UCSD-AML1 (cell line): ENCODE measurements around the gene AOPEP.

Experiments
- DNase-seq: peaks from one replicate; lab custom pipeline; 2025; ENCODE audit not compliant: unreplicated experiment; lab: John Stamatoyannopoulos, UW

Gene AOPEP

GRCh38 chr9:94786586-94786985 lies 60.1 kb downstream of the AOPEP start:
- DNase-seq = no peak

DNA sequence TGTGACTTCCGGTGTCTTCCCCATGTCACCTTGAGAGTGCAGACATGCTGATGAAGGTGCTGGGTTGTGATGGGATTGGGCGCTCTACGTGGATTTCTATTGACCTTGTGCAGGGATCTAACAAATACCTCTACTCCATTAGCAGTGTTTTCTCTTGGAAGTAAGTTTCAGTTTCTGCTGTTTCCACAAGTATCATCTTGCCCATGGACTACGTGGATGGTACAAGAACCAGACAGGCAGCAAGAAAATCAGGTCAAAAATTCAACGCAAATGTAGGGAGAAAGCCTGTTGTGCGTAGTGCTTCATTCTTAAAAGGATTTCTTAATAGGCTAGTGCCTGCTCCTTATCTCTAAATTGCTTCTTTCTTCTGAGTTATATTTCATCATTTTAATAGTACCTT lies 60.8 kb downstream of the AOPEP start:
- no peak for DNase-seq

DNA sequence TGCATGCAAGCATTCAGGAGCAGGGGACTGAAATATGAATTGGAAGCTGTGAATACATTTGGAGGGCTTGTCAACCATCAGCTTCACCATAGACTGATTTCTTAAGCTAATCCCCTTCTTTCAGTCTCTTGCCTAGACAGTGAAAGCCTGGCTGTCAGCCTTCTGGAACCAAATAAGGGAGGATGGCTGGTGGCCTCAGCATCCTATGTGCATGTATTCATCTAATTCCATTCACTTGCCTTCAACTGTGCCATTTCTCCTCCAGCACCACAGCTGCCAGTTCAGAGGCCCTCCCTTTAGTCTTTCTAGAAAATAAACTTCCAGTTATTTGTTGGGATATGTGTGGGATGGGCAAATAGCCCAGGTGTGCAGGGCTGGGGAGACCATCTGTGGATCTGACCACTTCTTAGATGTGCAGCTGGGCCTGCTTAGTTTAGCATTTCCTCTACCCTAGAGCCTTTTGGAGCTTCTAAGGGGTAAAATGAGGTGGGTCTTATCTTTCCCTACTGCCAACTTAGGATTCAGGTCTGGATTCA lies 62.1 kb downstream of the AOPEP start:
- DNase-seq = no peak

DNA sequence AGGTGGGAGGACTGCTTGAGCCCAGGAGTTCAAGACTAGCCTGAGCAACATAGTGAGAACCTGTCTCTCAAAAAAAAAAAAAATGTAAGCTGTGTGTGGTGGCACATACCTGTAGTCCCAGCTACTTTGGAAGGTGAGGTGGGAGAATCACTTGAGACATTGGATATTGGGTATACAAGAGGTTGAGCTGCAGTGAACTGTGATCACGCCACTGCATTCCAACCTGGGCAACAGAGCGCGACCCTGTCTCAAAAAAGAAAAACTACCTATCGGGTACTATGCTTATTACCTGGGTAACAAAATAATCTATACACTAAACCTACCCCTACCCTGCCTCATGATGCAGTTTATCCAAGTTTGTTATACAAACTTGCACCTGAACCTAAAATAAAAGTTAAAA lies 64.9 kb downstream of the AOPEP start:
- DNase-seq = no peak

GRCh38 chr9:94792511-94792910 lies 66.0 kb downstream of the AOPEP start:
- DNase-seq = no peak

DNA sequence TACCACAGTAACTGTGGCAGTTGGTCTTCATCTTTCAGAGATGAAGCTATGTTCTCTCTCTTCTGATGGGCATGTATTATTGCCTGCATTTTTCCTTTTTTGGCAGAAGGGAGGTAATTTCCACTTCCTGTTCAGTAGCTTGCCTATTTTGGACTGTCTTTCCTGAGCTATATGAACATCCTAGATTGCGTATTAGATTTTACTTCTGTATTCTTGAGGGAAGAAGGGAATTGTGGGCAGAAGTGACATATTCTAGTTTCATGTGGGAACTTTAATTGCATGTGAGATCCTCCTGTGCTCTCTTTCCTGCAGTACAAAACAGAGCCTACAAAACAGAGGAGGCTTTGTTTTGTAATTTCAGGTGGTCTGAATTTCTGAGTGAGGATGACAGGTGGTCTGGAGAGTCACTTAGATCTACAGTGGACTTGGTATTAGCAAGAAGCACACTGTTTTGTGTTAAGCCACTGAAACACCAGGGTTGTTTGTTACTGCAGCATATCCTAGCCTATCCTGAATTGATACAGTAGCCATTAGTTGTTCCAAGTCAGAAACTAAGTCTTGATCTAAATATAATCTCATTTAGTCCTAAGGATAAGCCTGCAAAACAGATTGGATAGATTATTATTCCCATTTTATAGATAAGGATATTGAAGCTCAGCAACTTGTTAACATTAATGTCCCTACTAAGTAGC lies 68.1 kb downstream of the AOPEP start:
- no peak for DNase-seq

- DNase-seq = no peak
Observed at GRCh38 chr9:94796687-94797086, 70.2 kb downstream of the AOPEP start.

- DNase-seq = no peak
Observed at GRCh38 chr9:94798201-94798600, 71.7 kb downstream of the AOPEP start.

GRCh38 chr9:94798708-94799107 lies 72.2 kb downstream of the AOPEP start:
- no peak for DNase-seq

DNA sequence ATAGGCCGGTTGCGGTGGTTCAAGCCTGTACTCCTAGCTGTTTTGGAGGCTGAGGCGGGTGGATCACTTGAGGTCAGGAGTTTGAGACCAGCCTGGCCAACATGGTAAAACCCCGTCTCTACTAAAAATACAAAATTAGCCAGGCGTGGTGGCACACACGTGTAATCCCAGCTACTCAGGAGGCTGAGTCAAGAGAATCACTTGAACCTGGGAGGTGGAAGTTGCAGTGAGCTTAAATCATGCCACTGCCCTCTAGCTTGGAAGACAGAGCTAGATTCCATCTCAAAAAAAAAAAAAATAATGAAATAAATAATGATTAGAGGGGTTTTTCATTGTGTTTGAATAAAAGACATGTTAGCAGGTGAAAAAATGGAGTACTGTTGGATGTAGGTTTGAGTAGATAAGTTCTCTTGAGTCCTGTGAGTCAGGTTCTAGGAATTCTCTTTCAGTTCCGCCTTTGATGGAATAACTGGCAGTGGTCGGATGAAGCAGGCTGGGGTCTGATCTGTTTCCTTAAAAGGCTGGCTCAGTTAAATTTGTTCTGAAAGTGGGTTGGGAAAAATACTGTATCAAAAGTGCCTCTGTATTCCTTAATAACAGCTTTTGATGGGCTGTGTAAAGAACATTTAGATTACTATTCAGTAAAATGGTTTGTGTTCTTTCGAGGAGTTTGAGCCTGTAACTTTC lies 73.2 kb downstream of the AOPEP start:
- DNase-seq = no peak

- no peak for DNase-seq
Observed at GRCh38 chr9:94800424-94801117, 74.1 kb downstream of the AOPEP start.

GRCh38 chr9:94801234-94801633 lies 74.7 kb downstream of the AOPEP start:
- DNase-seq = no peak

DNA sequence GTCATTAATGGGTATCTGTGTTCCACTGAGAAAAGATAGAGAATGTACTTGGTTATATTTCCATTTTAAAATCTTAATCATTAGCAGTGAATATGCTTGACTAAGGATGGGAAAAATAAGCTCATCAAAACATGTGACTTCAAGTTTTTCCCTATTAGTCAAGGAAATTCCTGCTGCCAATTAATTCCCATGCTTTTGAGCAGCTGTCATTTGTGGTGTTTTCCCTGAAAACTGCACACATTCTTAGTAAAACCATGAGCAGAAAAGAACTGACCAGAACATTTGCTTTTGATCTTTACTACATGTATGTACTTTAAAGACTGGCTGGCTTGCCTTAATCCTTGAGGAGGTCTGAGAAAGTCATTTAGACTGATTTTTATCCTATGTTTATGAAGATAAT lies 75.2 kb downstream of the AOPEP start:
- no peak for DNase-seq

DNA sequence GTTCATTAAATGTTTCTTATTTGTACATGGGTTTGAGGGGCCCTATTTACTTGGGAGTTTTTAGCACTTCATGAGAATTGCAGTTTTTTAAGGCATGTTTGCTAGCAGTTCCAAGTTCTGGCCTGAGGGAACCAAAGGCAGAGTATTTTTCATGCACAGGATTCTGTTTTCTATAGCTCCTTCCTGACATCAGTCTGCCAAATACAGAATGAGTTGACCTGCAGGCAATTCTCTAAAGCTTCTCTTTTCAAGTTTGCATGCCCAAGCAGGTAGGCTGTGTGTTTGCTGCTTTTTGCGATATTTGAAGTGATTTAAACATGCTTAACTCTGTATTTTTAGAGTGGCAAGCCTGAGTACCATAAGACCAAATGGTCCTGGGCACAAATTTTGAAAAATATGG lies 75.8 kb downstream of the AOPEP start:
- DNase-seq = no peak

DNA sequence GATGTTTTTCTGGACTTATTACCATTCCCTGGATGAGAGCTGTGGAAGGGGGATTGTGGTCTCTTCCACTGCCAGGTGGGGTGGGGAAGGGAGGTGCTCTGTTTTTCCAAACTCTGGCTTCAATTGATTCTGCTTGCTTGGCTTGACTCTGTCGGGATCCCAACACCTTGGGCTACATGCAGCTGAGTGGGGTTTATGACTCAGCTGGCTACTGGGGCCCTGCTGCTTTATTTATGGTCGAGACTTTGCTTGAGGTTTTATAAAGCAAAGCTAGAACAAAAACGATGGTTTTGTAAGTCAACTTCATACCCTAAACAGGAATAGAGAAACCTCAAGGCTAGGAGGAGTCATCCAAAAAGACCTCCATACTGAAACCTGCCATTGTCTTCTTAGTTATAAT lies 76.3 kb downstream of the AOPEP start:
- DNase-seq = no peak

DNA sequence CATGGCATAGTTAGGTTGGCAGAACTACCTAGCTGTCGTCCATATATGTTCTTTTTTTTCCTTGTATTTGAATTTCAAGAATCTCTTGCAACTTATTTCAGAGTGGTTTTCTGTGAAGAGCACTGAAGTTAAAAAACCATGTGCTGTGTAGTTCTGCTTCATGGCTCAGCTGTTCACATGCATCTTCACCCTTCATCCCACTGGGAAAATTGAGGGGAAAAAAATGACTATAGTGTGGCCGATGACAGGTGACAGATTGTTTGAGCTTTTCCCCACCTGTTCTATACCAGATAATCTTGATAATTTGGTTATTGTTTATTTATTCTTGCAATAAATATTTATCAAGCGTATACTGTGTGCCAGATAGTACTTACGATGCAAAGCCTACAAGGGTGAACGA lies 77.8 kb downstream of the AOPEP start:
- DNase-seq = no peak

- no peak for DNase-seq
Observed at GRCh38 chr9:94805051-94805489, 78.6 kb downstream of the AOPEP start.

DNA sequence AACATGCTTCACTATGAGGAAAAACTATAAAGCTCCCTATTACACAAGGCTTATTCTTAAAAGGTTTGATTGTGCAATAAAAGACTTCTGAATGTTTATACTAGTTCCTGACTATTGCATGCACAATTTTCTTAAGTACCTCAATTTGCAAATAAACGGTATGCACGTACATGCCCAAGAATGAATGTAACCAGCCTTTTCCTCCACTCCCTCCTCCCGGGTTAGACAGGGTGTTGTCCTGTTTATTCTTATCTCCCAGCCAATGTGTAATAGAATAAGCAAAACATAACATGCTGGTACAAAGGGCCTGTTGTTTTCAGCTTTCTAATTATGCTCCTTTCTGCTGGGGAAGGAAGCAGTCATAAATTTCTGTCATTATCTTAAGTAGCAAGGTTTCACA lies 79.1 kb downstream of the AOPEP start:
- DNase-seq = no peak

DNA sequence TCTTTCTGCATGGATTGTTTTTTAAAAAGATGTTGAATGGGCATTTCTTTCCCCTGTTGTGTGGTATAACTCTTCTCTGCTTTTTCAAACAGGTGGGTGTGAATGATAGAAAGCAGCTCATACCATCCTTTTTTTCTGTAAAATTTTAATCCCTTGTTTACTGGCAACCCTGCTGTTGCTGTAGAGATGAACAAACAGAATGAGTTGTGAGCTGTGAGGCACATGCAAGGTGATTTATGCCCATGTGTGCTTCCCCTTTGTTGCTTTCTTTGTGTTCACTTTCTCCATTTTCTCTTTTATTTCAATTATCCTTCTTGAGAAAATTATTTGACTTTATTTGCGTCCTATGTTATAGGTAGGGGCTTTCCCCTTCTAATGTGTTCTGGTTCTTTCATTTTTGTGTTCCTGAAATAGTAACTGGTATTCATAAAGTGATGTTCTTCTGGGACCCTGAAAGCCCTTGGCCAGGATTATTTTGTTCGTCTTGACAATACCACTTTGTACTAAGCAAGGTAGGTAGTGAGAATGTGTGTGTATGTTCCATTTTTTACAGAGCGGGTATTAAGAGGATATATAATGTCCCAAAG lies 79.9 kb downstream of the AOPEP start:
- no peak for DNase-seq

- DNase-seq = no peak
Observed at GRCh38 chr9:94807556-94807955, 81.1 kb downstream of the AOPEP start.

GRCh38 chr9:94808926-94809700 lies 82.6 kb downstream of the AOPEP start:
- no peak for DNase-seq
